T-helper 9 cell (primary cell): ENCODE measurements around the gene TM4SF1.
"Not testable (repeated sequence)": the region's sequence is repeated elsewhere in the genome, so short reads cannot be mapped to it uniquely, and the experiment has no call there.

Source experiments
- DNase-seq: peaks from one replicate; pipeline ENCODE4 v3.0.0-alpha.2; 2020

Gene TM4SF1

DNA sequence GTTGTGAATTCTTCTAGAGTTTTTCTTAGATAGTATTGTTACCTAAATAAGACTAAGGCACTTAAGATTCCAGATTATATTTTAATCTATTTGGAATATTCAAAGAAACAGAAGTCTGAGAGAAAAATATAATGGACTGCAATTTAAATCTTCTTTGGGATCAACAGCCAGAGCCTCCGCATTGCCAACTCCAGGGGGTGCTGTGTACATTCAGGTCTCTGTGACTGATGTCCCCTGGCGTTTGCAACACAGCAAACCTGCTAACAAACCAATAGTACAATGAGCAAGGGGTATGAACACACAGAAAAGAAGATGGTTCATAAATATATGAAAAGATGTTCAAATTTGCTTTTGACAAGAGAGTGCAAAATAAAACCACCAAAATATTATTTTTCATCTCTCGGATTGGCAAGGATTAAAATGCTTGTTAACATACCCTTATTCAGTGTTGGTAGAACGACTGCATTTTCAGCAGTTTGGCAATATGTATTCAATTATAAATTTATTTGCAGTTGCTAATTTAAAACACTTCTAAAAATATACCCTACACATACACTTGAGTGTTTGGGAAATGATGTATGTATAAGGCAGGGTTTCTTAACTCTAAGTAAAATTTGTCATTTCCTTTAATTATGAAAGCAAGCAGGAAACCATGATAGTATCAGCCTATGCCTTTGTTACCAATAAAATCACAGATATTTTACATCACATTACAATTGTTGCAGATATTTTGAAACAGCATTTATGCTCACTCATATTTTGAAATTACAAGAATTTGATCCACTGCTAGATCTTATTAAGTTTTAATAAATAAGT lies 16.1 kb upstream of the TM4SF1 start:
- no peak for DNase-seq

DNA sequence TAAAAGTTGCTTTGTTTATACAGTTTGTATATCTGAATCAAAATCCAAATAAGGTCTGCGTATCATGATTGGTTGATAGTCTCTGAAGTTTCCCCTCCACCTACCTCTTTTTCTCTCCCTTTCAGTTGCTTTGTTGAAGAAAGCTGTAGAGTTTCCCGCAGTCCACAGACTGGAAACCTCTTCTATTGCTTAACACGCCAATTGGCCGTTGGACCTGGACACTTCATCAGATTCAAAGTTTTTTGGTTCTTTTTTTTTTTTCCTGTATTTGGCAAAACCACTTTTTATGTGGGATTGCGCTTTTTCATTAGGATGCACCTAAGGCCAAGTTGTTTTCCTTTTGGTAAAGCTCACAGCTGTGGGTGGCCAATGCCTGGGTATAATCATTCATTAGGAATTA lies 14.5 kb upstream of the TM4SF1 start:
- DNase-seq, result no peak

DNA sequence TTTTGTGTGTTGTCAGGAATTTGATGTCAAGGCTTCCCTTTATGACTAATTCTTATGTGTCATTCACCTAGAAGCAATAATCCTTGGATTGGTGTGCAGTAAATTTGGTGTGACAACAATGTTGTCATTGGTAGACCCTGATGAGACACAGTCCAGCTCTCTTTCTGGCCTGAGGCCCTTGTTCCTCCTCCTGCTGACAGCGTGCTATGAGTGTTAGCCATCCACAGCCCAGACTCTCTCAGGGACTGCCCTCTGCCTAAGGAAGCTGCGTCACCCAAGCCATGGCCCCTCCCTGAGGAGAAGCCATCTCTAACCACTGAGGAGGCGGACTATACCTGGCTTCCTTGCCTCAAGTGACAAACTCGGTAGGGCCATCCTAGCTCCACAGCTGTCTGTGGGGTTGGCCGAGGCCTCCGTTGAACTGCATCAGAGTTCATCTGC lies 13.3 kb upstream of the TM4SF1 start:
- no peak for DNase-seq

DNA sequence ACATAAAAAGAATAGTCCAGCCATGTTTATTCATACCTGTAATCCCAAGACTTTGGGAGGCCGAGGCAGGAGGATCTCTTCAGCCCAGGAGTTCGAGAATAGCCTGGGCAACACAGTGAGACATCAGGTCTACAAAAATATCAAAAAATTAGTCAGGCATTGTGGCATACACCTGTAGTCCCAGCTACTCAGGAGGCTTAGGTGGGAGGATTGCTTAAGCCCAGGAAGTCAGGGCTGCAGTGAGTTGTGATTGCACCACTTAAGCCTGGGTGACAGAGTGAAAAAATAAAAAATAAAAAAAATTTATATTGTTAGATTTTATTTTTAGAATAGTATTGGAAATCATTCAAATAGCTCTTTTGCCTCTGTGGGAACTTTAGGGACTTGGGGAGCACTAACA lies 12.8 kb upstream of the TM4SF1 start:
- DNase-seq, result no peak

DNA sequence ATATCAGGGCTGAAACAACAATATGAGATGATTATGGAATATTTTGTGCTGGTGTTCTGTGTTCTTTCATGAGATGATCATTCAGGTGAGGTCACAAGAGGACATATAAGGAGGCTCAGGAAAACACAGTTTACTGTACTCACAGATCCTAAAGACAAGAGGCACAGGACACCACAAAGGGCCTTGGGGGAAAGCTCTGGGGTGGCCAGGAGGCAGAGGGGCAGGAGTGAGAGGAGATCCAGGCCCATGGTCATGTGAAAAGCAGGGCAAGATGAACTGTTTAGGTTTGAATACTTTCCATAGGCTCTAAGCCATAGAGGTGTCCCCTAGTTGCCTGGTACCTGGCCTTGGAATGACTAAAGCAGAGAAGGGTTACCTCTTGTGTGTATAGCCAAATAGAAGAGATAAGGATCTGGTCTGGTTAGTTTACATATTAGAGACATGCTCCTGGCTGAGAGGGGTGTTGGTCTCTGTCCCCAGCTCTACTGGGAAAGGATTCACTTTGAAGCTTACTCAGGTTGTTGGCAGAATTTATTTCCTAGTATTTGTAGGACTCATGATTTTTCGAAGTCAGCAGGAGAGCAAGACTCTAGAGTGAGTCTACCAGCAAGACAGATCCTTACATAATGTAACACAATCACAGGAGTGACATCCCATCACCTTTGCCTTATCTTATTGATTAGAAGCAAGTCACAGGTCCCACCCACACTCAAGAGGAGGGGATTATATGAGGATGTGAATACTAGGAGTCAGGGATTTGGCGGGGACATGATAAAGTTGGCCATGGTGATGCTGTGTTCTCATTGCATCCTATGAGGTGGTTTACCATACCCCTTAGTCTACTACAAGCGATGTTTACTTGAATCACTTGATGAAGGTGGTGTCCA lies 11.3 kb upstream of the TM4SF1 start:
- DNase-seq, result no peak

DNA sequence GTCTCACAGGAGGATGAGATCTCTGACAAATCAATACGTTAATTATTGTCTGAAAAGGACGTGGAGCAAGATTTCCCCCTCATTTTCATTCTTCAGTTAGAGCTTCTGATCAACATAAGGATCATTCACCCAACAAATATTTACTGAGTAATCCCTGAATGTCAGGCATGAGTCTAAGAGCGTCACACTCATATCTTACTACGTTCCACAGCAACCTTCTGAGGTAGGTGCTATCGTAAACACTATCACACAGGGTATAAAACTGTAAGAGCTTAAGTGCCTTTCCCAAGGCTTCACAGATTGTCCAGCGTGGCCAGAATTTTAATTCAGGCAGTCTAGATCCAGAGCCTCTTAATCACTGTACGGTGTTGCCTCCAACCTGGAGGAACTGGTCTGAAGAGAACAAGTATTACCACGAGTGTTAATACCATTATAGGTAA lies 10.6 kb upstream of the TM4SF1 start:
- DNase-seq, result no peak

DNA sequence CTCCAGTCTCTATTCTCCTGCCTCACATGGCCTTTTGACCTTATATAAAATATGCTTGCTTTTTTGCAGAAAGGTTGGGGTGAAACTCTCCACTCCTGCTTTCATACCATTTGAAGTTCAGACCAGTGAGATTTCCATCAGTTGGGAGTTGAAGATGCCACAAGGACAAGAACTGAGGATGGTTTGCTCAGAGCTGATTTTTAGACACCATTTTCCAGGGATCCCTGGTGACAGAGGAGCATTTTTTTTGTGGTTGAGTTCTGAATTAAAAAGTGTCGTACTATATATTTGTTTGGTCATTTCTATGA lies 8.8 kb upstream of the TM4SF1 start:
- DNase-seq, result no peak

DNA sequence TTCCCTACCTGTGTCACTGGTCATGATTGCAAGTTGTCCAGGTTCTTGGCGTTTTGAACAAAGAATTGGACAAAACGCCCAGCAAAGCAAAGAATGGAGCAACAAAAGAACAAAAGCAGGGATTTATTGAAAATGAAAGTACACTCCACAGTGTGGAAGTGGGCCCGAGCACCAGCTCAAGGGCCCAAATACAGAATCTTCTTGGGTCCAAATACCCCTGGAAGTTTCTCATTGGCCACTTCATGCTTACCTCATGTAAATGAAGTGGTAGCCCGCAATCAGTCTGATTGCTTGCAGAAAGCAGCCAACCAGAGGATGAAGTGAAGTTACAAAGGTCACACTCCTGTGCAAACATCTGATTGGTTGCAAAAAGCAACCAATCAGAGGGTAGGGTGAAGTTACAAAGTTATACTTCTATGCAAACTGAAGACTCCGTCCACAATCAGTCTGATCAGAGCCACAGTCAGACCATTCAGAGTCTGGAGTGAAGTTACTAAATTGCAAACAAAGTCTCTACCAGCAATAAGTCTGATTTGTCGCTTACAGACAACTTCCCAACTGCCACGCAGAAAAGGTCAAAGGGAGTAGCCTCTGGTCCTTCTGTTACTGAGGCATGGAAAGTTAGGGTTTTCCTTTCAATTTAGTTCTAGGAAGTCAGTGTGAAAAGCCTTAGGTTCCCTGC lies 8.3 kb upstream of the TM4SF1 start:
- no peak for DNase-seq

DNA sequence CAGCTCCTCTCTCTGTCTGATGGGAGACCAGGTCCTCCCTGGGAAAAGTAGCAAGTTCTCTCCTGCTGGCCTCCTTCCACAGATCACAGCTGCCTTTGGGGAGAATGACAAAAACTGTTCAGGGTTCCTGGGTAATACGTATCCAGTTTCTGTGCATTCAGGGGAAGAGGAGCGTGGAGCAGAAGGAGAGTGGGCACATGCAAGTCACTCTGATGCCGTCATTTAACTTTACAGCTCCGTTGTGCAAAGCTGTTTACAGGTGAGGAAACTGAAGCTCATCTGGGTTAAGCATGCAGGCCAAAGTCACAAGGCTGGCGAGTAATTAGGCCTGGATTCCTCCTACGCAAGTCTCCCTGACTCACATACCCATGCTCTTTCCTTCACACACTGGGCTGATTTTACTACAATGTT lies 7.5 kb upstream of the TM4SF1 start:
- no peak for DNase-seq

DNA sequence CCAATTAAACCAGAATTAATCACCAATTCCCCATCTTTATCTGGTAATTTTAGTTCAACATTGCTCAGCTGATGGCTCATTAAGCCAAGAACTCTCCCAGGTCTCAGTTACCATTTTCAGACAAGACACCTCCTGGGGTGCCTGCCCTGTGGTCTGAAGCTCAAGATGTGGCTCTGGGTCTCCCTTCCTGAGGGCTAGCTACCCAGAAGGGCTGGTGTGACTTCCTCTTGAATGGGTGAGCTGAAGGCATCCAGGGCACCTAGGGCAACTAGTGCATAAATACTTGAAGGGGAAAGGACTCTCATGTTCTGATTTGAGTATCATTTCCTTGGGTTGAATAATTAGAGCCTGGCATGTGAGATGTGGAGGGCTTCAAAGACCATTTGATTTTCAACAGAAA lies 6.7 kb upstream of the TM4SF1 start:
- DNase-seq, result no peak

DNA sequence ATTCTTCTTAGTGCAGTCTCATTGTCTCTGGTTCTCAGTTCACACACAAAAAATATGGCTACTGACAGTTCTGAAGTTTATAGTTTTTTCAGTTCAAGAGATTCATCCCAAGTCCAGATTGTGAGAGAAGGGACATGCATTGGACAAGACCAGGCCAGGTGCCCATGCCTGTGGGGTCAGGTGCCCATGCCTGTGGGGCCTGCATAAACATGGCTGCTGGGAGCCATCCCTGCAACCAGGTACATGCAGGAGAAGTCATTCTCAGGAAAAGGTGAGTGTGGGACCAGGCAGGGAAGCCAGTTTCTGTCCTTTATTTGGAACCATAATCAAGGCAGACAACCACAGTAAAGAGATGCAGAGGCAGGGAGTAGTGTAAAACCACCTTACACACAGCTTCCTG lies 6.3 kb upstream of the TM4SF1 start:
- DNase-seq, result no peak

DNA sequence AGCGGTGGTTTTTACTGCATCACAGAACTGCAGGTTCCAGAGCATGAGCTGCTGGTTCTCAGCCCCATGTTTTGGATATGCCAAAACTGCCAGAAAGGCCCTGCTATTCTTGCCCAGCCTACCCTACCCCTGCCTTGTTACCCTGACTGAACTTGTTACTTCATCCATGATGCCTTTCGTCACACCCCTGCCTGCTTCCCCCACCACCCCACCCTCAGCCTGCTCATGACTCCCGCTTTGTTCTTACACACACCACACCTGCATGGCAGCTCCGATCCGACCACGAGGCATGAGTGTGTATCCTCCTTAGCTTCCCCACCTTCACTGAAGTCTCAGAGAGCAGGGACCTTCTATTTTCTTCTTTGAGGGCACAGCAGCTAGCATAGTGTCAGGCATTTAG lies 5.1 kb upstream of the TM4SF1 start:
- no peak for DNase-seq

DNA sequence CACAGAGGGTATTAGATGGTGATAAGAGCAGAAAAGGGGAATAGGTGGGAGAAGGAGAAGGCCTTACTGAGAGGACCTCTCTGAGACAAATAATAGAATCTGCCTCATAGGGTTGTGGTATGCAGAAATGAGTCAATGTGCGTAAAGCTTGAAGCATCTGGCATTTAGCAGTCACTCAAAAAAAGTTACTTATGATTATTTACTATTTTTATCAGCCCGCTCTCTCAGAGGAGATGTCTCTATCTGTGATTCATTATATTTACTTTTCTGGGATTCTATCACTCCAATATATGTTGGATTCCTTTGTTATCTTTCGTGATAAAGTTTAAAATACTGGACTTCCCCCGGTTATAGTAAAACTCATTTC lies 4.6 kb upstream of the TM4SF1 start:
- DNase-seq, result no peak

DNA sequence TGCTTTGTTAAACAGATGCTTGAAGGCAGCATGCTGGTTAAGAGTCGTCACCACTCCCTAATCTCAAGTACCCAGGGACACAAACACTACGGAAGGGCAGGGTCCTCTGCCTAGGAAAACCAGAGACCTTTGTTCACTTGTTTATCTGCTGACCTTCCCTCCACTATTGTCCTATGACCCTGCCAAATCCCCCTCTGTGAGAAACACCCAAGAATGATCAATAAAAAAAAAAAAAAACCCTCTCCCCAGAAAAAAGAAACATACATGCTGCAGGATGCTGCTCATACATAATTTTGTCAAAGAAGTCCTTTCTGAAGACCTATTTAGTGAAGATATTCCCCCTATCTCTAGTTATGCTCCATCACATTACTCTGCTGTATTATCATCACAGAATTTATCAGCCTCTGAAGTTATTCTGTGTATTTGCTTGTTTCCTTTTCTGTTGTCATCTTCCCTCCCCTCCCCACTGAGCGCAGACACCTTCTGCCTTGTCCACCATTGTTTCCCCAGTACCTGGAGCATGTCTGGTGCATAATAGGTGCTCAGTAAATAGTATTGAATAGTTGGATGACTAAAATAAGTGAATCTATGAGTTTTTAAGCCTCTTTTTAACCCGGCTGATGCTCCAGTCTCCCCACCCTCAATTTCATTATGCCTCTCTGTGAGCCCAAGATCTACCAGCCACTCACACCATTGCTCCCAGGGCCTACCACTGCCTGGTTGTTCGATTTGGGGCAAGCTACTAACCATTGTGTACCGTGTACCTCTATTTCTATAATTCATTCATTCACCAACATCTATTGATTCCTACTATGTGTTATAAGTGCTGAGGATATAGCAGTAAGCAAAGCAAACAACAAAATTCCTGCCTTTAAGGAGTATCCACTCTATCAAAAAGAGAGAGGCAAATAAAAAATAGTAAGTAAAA lies 4.0 kb upstream of the TM4SF1 start:
- DNase-seq, result no peak

DNA sequence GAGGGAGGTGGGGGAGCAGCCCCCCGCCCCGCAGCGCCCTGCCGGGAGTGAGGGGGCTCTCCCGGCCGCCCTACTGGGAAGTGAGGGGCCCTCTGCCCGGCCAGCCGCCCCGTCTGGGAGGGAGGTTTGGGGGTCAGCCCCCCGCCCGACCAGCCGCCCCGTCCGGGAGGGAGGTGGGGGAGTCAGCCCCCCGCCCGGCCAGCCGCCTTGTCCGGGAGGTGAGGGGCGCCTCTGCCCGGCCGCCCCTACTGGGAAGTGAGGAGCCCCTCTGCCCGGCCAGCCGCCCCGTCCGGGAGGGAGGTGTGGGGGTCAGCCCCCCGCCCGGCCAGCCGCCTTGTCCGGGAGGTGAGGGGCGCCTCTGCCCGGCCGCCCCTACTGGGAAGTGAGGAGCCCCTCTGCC lies 2.8 kb upstream of the TM4SF1 start:
- DNase-seq, result not testable (repeated sequence)

DNA sequence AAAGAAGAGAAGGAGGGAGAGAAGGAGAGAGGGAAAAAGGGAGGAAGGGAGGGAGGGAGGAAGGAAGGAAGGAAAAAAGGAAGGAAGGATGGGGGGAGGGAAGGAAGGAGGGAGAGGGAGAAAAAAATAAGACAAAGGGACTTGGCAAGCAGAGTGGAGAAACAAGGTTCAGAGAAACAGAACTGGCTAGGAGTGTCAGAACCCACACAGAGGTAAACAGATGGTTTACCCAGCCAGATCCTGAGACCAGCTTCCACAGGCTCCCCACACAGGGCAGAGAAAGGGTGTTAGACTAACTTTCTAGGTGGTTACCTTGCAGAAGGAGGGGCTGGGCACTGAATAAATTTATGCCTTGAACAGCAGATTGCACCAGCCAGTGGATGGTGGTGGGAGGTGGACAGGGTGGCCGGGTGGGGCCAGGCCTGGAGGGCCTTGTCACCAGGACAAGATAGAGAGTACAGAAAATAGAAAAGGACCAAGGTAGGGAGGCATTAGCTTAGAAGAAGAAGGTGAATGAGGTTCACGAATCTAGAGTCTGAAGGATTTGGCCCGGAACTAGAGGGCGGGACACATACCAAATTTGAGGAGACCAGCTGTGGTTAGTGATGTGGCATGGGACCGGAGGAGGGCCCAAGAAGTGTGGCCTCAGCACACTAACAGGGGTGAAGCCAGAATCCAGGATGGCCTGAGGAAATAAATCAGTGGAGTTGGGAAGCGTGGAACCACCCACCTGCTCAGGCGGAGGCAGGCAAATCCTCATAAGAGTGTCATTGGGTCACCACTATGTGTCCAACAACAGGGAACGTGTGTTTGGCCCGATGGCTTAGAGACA lies 1.2 kb upstream of the TM4SF1 start:
- DNase-seq, result no peak

DNA sequence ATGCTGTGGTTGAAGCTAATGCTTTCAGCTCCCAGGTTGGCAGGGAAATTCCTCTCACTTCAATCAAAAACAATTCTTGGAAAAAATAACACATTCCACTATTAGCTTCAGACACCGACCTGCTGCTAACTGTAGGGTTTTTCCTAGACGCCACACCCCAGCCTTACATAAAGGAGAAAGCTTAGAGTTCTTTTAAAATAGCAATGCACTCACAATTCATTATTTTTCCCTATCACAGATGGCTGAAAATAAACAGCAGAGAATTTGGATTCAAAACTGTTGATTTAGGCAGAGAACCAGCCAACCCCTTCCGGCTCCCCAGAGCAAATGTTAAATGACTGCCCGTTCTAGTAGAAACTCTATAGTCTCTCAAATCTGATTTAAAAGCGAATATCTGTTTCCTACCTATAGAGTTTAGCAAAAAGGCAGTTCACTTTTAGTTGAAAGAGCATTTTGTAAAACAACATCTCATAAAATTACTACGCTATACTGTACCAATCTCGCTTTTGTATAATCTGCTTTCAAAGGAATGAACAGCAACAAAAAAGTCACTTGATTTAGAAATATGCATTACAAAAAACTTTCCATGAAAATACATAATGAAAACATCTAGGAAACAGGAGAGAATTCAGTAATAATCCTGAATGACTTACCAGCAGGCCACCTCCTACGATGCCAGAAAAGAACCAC lies 586 bp downstream of the TM4SF1 start:
- no peak for DNase-seq

DNA sequence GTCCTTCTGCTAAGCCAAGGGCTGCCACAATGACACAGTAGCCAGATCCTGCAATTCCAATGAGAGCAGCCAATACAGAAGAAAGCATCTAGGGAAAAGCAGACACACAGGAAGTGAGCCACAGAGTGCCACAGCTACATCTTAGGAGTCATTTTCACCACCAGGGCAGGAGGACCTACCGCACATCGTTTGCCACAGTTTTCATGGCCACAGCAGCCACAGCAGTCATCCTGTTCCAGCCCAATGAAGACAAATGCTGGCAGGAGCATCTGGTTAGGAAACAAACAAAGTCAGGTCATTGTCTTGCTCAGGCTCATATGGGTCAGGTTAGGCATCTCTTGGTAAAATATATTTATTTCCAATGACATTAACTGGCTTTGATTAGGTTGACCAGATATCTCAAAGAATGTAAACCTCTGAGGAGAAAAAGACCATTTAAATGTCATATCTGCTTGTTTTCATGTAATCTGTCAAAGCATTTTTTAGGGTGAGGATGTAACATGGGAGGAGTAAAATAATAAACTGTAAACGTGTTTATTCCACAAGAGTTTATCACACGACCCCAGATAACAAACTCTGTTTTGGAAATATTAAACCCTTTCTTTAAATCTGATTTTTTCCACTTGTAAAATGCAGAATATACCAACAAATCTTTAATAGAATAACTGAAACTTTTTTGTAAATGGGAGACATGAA lies 1.8 kb downstream of the TM4SF1 start:
- DNase-seq, result no peak

DNA sequence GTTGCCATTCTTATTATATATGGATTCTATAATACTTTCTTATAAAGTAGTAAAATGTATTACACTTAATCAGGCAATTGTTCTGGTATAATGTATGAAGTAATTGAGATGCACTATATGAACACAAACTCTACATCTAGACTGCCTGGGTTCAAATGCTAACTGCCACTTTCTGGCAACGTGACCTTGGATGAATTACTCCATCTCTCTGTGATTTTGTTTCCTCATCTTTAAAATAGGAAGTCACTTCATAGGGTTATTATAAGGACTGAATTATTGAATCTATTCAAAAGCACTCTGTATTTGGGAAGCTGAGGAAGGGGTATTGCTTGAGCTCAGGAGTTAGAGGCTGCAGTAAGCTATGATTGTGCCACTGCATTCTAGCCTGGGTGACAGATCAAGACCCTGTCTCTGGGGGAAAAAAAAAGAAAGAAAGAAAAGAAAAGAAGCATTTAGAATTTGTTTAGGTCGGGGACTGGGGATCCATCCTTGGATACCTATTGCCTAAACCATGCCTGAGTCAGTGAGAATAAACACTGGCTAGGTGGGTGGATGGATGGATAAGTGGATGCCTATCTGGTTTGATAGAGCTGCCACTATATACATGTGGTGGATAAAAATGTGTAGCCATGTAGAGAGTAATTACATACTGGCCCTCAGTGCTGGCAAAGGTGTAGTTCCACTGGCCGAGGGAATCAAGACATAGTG lies 2.5 kb downstream of the TM4SF1 start:
- DNase-seq, result no peak

DNA sequence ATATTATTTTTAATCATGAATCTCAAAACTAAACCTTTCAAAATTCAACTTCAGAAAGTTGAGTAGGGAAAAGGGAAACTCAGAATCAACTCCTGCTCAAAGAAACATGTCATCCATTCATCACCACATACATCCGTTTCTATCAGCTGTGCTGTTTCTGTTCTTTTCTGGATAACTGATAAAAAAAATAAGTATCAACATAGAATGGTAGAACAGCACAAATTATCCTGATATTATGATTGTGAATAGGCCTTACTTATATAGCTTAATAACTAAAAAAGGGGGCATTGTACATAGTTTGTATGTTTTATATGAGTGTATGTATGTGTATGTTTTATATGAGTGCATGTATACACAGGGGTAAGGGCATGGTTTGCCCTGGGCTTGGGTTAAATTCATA lies 3.1 kb downstream of the TM4SF1 start:
- DNase-seq, result no peak
